Activated CD8-positive, alpha-beta T cell treated with anti-CD3 and anti-CD28 coated beads for 36 hours (primary cell): ENCODE data around the gene TGFBRAP1. TPM values are rescaled to one million over a fixed set of nuclear protein-coding genes. Genes with fewer than 3 reads are reported as not detected.

Experiments used
- ATAC-seq: fragments of 200-7000 bp; cut with Tn5 transposase; one replicate; pipeline ENCODE4 v1.10.0; 2021; ENCODE audit warnings: mild to moderate bottlenecking, moderate library complexity
- CTCF ChIA-PET: fragments of 350-600 bp; sonication (Branson Sonifier 250); formaldehyde crosslinking; loops from one replicate; lab custom pipeline; 2021; ENCODE audit warnings: antibody characterized with exemption; lab: Charles Lee
- POLR2A ChIA-PET: fragments of 350-600 bp; sonication (Branson Sonifier 250); formaldehyde crosslinking; loops from one replicate; lab custom pipeline; 2021; ENCODE audit warnings: antibody characterized with exemption; lab: Charles Lee
- DNase-seq: peaks from one replicate; pipeline ENCODE4 v3.0.0-alpha.2; 2020
- H3K27ac Mint-ChIP-seq: one replicate; pipeline ENCODE4 v1.8.0; 2021; ENCODE audit warnings: mild to moderate bottlenecking, mixed read lengths
- H3K27me3 Mint-ChIP-seq: one replicate; pipeline ENCODE4 v1.8.0; 2021; ENCODE audit warnings: mixed read lengths
- H3K36me3 Mint-ChIP-seq: one replicate; pipeline ENCODE4 v1.8.0; 2021; ENCODE audit warnings: low read depth, mixed read lengths
- H3K4me1 Mint-ChIP-seq: one replicate; pipeline ENCODE4 v1.8.0; 2021; ENCODE audit warnings: low read depth, mixed read lengths
- H3K4me3 Mint-ChIP-seq: one replicate; pipeline ENCODE4 v1.8.0; 2021; ENCODE audit warnings: mild to moderate bottlenecking, moderate library complexity, mixed read lengths
- H3K9me3 Mint-ChIP-seq: one replicate; pipeline ENCODE4 v1.8.0; 2021; ENCODE audit warnings: mixed read lengths
- CTCF ChIP-seq: fragments of 200-600 bp; IDR thresholded peaks from one replicate; pipeline ENCODE4 v1.8.0; 2022; ENCODE audit warnings: antibody characterized with exemption, mild to moderate bottlenecking
- intact Hi-C: fragments of 100-400 bp; cut with micrococcal nuclease; formaldehyde crosslinking; loops from one replicate; pipeline ENCODE4 v1.10.0; 2022
- total RNA-seq, 2 experiments: library from RNA; stranded (reverse); gene quantifications; one replicate each; pipeline ENCODE4 v1.2.3, GENCODE V29; 2021

TGFBRAP1 gene
- total RNA-seq, 2 experiments from 2014 or later = 17.9 to 20.2 TPM

- POLR2A ChIA-PET = no interaction called here
- CTCF ChIA-PET = no interaction called here
- intact Hi-C loops = no loop called here
- Mint-ChIP-seq H3K27ac (no peak overlapping the region), H3K4me3 (no peak overlapping the region), H3K36me3 (peaks cover 40% of the 10 kb centered on the region), H3K4me1 (no peaks in the 10 kb centered on the region), H3K27me3 (no peaks in the 10 kb centered on the region), H3K9me3 (no peaks in the 10 kb centered on the region)
- TF ChIP-seq CTCF = no peak
- DNase-seq (no peak), ATAC-seq (no peak)
Observed at GRCh38 chr2:105272176-105272575, 57.4 kb downstream of the TGFBRAP1 start.

GRCh38 chr2:105271393-105272045 lies 58.0 kb downstream of the TGFBRAP1 start:
- no peak for DNase-seq
- no peaks in the 10 kb centered on the region for H3K27me3 Mint-ChIP-seq
- POLR2A ChIA-PET = no interaction called here
- H3K36me3 Mint-ChIP-seq = peaks cover 39% of the 10 kb centered on the region
- no peaks in the 10 kb centered on the region for H3K4me1 Mint-ChIP-seq
- ATAC-seq = no peak
- no peaks in the 10 kb centered on the region for H3K9me3 Mint-ChIP-seq
- no peak for TF ChIP-seq CTCF
- intact Hi-C loops = no loop called here
- H3K4me3 Mint-ChIP-seq = no peak overlapping the region
- H3K27ac Mint-ChIP-seq = no peak overlapping the region
- CTCF ChIA-PET = interaction anchor here (0.6 kb wide), 1 partner anchor 157 kb away, joined by 3 read pairs; no protein-coding TSS in a partner anchor

GRCh38 chr2:105269426-105269825 lies 60.1 kb downstream of the TGFBRAP1 start:
- DNase-seq (no peak), ATAC-seq (no peak)
- CTCF ChIA-PET = no interaction called here
- no peak for TF ChIP-seq CTCF
- Mint-ChIP-seq H3K36me3 (peaks cover 42% of the 10 kb centered on the region), H3K4me3 (no peak overlapping the region), H3K27ac (no peak overlapping the region), H3K4me1 (no peaks in the 10 kb centered on the region), H3K27me3 (no peaks in the 10 kb centered on the region), H3K9me3 (no peaks in the 10 kb centered on the region)
- intact Hi-C loops = no loop called here
- POLR2A ChIA-PET = no interaction called here

- TF ChIP-seq CTCF = no peak
- H3K4me1 Mint-ChIP-seq = no peaks in the 10 kb centered on the region
- H3K36me3 Mint-ChIP-seq = peaks cover 26% of the 10 kb centered on the region
- H3K9me3 Mint-ChIP-seq = no peaks in the 10 kb centered on the region
- no peak overlapping the region for H3K27ac Mint-ChIP-seq
- no peaks in the 10 kb centered on the region for H3K27me3 Mint-ChIP-seq
- ATAC-seq = no peak
- no peak for DNase-seq
- intact Hi-C loops = no loop called here
- H3K4me3 Mint-ChIP-seq = no peak overlapping the region
- CTCF ChIA-PET = interaction anchor here (1.5 kb wide), 1 partner anchor 29 kb away, joined by 3 read pairs; no protein-coding TSS in a partner anchor
- POLR2A ChIA-PET = no interaction called here
Observed at GRCh38 chr2:105262651-105263091, 66.9 kb downstream of the TGFBRAP1 start.

GRCh38 chr2:105261061-105261460 lies 68.5 kb downstream of the TGFBRAP1 start:
- no peaks in the 10 kb centered on the region for H3K27me3 Mint-ChIP-seq
- H3K27ac Mint-ChIP-seq = no peak overlapping the region
- ATAC-seq = no peak

More at GRCh38 chr2:105261061-105261460, 68.5 kb downstream of the TGFBRAP1 start:
- ChIA-PET CTCF (interaction anchor here (0.6 kb wide), 1 partner anchor 23 kb away, joined by 3 read pairs; no protein-coding TSS in a partner anchor), POLR2A (no interaction called here)
- no peak for DNase-seq
- H3K4me1 Mint-ChIP-seq = no peaks in the 10 kb centered on the region
- no peak overlapping the region for H3K4me3 Mint-ChIP-seq
- intact Hi-C loops = no loop called here
- no peak for TF ChIP-seq CTCF
- H3K9me3 Mint-ChIP-seq = no peaks in the 10 kb centered on the region
- peaks cover 16% of the 10 kb centered on the region for H3K36me3 Mint-ChIP-seq
